Measurements from ENCODE around the gene FBXO44. TPM values are rescaled to one million over a fixed set of nuclear protein-coding genes. Genes with fewer than 3 reads are reported as not detected.

The FBXO44 gene
- total RNA-seq, 1 donor from 2014 or later: 6.4 TPM

- no peak for DNase-seq (ENCODE audit: low read depth in 2 of 2)
Observed at GRCh38 chr1:11639372-11639771, 15.3 kb upstream of the FBXO44 start.

- DNase-seq (ENCODE audit: low read depth in 2 of 2): no peak
Observed at GRCh38 chr1:11640101-11640500, 14.6 kb upstream of the FBXO44 start.

GRCh38 chr1:11640944-11641343, 13.7 kb upstream of the FBXO44 start:
- DNase-seq (ENCODE audit: low read depth in 2 of 2): no peak

- no peak for DNase-seq (ENCODE audit: low read depth in 2 of 2)
Observed at GRCh38 chr1:11641776-11642305, 12.8 kb upstream of the FBXO44 start.

GRCh38 chr1:11642418-11643017, 12.2 kb upstream of the FBXO44 start:
- DNase-seq (ENCODE audit: low read depth in 2 of 2): peak; percentile 55 to 71

- DNase-seq (ENCODE audit: low read depth in 2 of 2): no peak
Observed at GRCh38 chr1:11643782-11644181, 10.9 kb upstream of the FBXO44 start.

GRCh38 chr1:11645270-11645669, 9.4 kb upstream of the FBXO44 start:
- DNase-seq (ENCODE audit: low read depth in 2 of 2): no peak

GRCh38 chr1:11645670-11646265, 8.9 kb upstream of the FBXO44 start:
- DNase-seq (ENCODE audit: low read depth in 2 of 2): peak; percentile 68 to 78

GRCh38 chr1:11646317-11646716, 8.4 kb upstream of the FBXO44 start:
- DNase-seq (ENCODE audit: low read depth in 2 of 2): no peak

- DNase-seq (ENCODE audit: low read depth in 2 of 2): no peak
Observed at GRCh38 chr1:11647333-11647732, 7.3 kb upstream of the FBXO44 start.

- no peak for DNase-seq (ENCODE audit: low read depth in 2 of 2)
Observed at GRCh38 chr1:11648039-11648438, 6.6 kb upstream of the FBXO44 start.

- no peak for DNase-seq (ENCODE audit: low read depth in 2 of 2)
Observed at GRCh38 chr1:11648732-11649158, 5.9 kb upstream of the FBXO44 start.

- no peak for DNase-seq (ENCODE audit: low read depth in 2 of 2)
Observed at GRCh38 chr1:11649237-11649623, 5.4 kb upstream of the FBXO44 start.

GRCh38 chr1:11649624-11650330, 4.9 kb upstream of the FBXO44 start:
- no peak for DNase-seq (ENCODE audit: low read depth in 2 of 2)

GRCh38 chr1:11650331-11650991, 4.2 kb upstream of the FBXO44 start:
- DNase-seq (ENCODE audit: low read depth in 2 of 2): peak; percentile 55 to 86

- DNase-seq (ENCODE audit: low read depth in 2 of 2): no peak
Observed at GRCh38 chr1:11651017-11651416, 3.7 kb upstream of the FBXO44 start.

GRCh38 chr1:11652203-11652780, 2.4 kb upstream of the FBXO44 start:
- DNase-seq (ENCODE audit: low read depth in 2 of 2): no peak

GRCh38 chr1:11653101-11653860, 1.4 kb upstream of the FBXO44 start:
- DNase-seq (ENCODE audit: low read depth in 2 of 2): no peak

- no peak for DNase-seq (ENCODE audit: low read depth in 2 of 2)
Observed at GRCh38 chr1:11653861-11654136, 878 bp upstream of the FBXO44 start.

- DNase-seq (ENCODE audit: low read depth in 2 of 2): no peak
Observed at GRCh38 chr1:11654939-11655808, 497 bp downstream of the FBXO44 start.
